Daoy (cell line): ENCODE results near the gene NDUFB7. TPM values are rescaled to one million over a fixed set of nuclear protein-coding genes. Genes with fewer than 3 reads are reported as not detected.
"Not testable (repeated sequence)": the region's sequence is repeated elsewhere in the genome, so short reads cannot be mapped to it uniquely, and the experiment has no call there.

Experiments used
- DNase-seq: peaks from one replicate; pipeline ENCODE4 v3.0.0-alpha.2; 2015; ENCODE audit warnings: low read depth
- total RNA-seq: library from RNA; depleted of rRNA; stranded (reverse); fragments of >200 nt; shearing (Covaris generic); gene quantifications from 2 replicates; pipeline ENCODE4 v1.2.3, GENCODE V29; 2014

Gene NDUFB7
- total RNA-seq, 1 experiment from 2014 or later, result 435 TPM

- no peak for DNase-seq
Measured at GRCh38 chr19:14575428-14575980, 3.6 kb upstream of the NDUFB7 start.

GRCh38 chr19:14570864-14571527 lies 870 bp downstream of the NDUFB7 start:
- DNase-seq, result no peak

GRCh38 chr19:14567079-14567478 lies 4.8 kb downstream of the NDUFB7 start:
- DNase-seq, result no peak

- DNase-seq, result no peak
Measured at GRCh38 chr19:14566712-14567077, 5.2 kb downstream of the NDUFB7 start.

GRCh38 chr19:14565765-14566711 lies 5.8 kb downstream of the NDUFB7 start:
- no peak for DNase-seq

- DNase-seq, result no peak
Measured at GRCh38 chr19:14565298-14565679, 6.6 kb downstream of the NDUFB7 start.

- DNase-seq, result not testable (repeated sequence)
Measured at GRCh38 chr19:14564652-14565297, 7.1 kb downstream of the NDUFB7 start.

GRCh38 chr19:14563989-14564651 lies 7.7 kb downstream of the NDUFB7 start:
- peak; percentile 51 for DNase-seq

GRCh38 chr19:14563590-14563926 lies 8.3 kb downstream of the NDUFB7 start:
- no peak for DNase-seq

GRCh38 chr19:14562660-14563589 lies 8.9 kb downstream of the NDUFB7 start:
- no peak for DNase-seq

- DNase-seq, result peak; percentile 61
Measured at GRCh38 chr19:14561847-14562351, 10.0 kb downstream of the NDUFB7 start.

- DNase-seq, result no peak
Measured at GRCh38 chr19:14561249-14561648, 10.6 kb downstream of the NDUFB7 start.

- DNase-seq, result no peak
Measured at GRCh38 chr19:14560776-14561108, 11.1 kb downstream of the NDUFB7 start.

- no peak for DNase-seq
Measured at GRCh38 chr19:14559916-14560775, 11.7 kb downstream of the NDUFB7 start.

- DNase-seq, result no peak
Measured at GRCh38 chr19:14558370-14559066, 13.3 kb downstream of the NDUFB7 start.

- DNase-seq, result peak; percentile 85
Measured at GRCh38 chr19:14556662-14557188, 15.1 kb downstream of the NDUFB7 start.

GRCh38 chr19:14555918-14556661 lies 15.8 kb downstream of the NDUFB7 start:
- DNase-seq, result no peak

- DNase-seq, result no peak
Measured at GRCh38 chr19:14554382-14554812, 17.5 kb downstream of the NDUFB7 start.
